Naive thymus-derived CD4-positive, alpha-beta T cell (primary cell): ENCODE results near the gene C4BPA. TPM values are rescaled to one million over a fixed set of nuclear protein-coding genes. Genes with fewer than 3 reads are reported as not detected.
A peak's percentile ranks its signal among the peaks of the same experiment; 100 is the strongest.

Experiments
- ATAC-seq: fragments of 150-1000 bp; cut with Tn5 transposase; 2 replicates; pipeline ENCODE4 v1.10.0; 2021; ENCODE audit warnings: mild to moderate bottlenecking, moderate library complexity
- CTCF ChIA-PET: fragments of 350-600 bp; sonication (Branson Sonifier 250); formaldehyde crosslinking; loops from one replicate; lab custom pipeline; 2021; ENCODE audit warnings: antibody characterized with exemption; lab: Charles Lee
- POLR2A ChIA-PET: fragments of 350-600 bp; sonication (Branson Sonifier 250); formaldehyde crosslinking; loops from one replicate; lab custom pipeline; 2021; ENCODE audit warnings: antibody characterized with exemption, inconsistent platforms; lab: Charles Lee
- DNase-seq, 9 donors: peaks; one replicate each; pipeline versions ENCODE4 v3.0.0 to v3.0.0-alpha.2; 2020 to 2022; ENCODE audit warnings: mixed read lengths in 1 of 9
- H3K27ac ChIP-seq: one replicate; pipeline ENCODE4 v1.7.0; 2013; ENCODE audit warnings: mild to moderate bottlenecking, low read depth, low read length, moderate library complexity
- H3K27me3 ChIP-seq, 2 donors: one replicate each; pipeline ENCODE4 v1.7.0; 2013; ENCODE audit warnings: low read length in 2 of 2, mild to moderate bottlenecking in 2 of 2, moderate library complexity in 2 of 2; ENCODE audit not compliant: control insufficient read depth in 2 of 2, insufficient read depth in 2 of 2
- H3K36me3 ChIP-seq, 3 experiments: 1 replicate in 2 of 3; 2 replicates in 1 of 3; pipeline ENCODE4 v1.7.0; 2013; ENCODE audit warnings: low read length in 3 of 3, mild to moderate bottlenecking in 3 of 3, moderate library complexity in 1 of 3; ENCODE audit not compliant: insufficient read depth in 3 of 3, control insufficient read depth in 2 of 3
- H3K4me1 ChIP-seq, 2 donors: one replicate each; pipeline ENCODE4 v1.7.0; 2013; ENCODE audit warnings: low read length in 2 of 2, mild to moderate bottlenecking in 2 of 2, moderate library complexity in 1 of 2; ENCODE audit not compliant: control insufficient read depth in 2 of 2, insufficient read depth in 2 of 2
- H3K4me3 ChIP-seq: 2 replicates; pipeline ENCODE4 v1.7.0; 2013; ENCODE audit warnings: mild to moderate bottlenecking, low read length
- H3K9me3 ChIP-seq, 3 experiments: 1 replicate in 2 of 3; 2 replicates in 1 of 3; pipeline ENCODE4 v1.7.0; 2013; ENCODE audit warnings: low read length in 3 of 3; ENCODE audit not compliant: control insufficient read depth in 2 of 3
- H3K27ac Mint-ChIP-seq, 9 donors: one replicate each; pipeline ENCODE4 v1.8.0; 2020 to 2022; ENCODE audit warnings: mixed read lengths in 9 of 9, mild to moderate bottlenecking in 8 of 9, moderate library complexity in 5 of 9, inconsistent platforms in 2 of 9
- H3K27me3 Mint-ChIP-seq, 5 donors: one replicate each; pipeline ENCODE4 v1.8.0; 2021 to 2022; ENCODE audit warnings: mixed read lengths in 5 of 5, mild to moderate bottlenecking in 1 of 5
- H3K36me3 Mint-ChIP-seq, 5 donors: one replicate each; pipeline ENCODE4 v1.8.0; 2020 to 2022; ENCODE audit warnings: mixed read lengths in 5 of 5, mild to moderate bottlenecking in 3 of 5, inconsistent platforms in 1 of 5
- H3K4me1 Mint-ChIP-seq, 7 donors: one replicate each; pipeline ENCODE4 v1.8.0; 2020 to 2022; ENCODE audit warnings: mixed read lengths in 7 of 7, mild to moderate bottlenecking in 3 of 7, inconsistent platforms in 1 of 7
- H3K4me3 Mint-ChIP-seq, 10 donors: one replicate each; pipeline ENCODE4 v1.8.0; 2020 to 2022; ENCODE audit warnings: mild to moderate bottlenecking in 10 of 10, mixed read lengths in 10 of 10, moderate library complexity in 6 of 10, inconsistent platforms in 2 of 10
- H3K9me3 Mint-ChIP-seq, 11 donors: one replicate each; pipeline ENCODE4 v1.8.0; 2020 to 2022; ENCODE audit warnings: mixed read lengths in 11 of 11, mild to moderate bottlenecking in 4 of 11, inconsistent platforms in 1 of 11, moderate library complexity in 1 of 11
- intact Hi-C, 2 donors: fragments of 100-400 bp; cut with micrococcal nuclease; formaldehyde crosslinking; loops; one replicate each; pipeline ENCODE4 v1.15.1; 2023
- polyA plus RNA-seq, 2 donors: library from polyadenylated mRNA; unstranded; fragments of 300-500 nt; fragmentation: Illumina TruSeq; gene quantifications; one replicate each; pipeline ENCODE4 v1.2.3, GENCODE V29; 2021
- total RNA-seq, 6 experiments: library from RNA in 5 of 6; stranded (reverse) in 5 of 6; gene quantifications; 1 replicate in 5 of 6; 2 replicates in 1 of 6; pipeline ENCODE4 v1.2.3 and lab custom pipeline; 2021 to 2026

Gene C4BPA
- total and polyA plus RNA-seq, 7 experiments from 2014 or later = not detected

DNA sequence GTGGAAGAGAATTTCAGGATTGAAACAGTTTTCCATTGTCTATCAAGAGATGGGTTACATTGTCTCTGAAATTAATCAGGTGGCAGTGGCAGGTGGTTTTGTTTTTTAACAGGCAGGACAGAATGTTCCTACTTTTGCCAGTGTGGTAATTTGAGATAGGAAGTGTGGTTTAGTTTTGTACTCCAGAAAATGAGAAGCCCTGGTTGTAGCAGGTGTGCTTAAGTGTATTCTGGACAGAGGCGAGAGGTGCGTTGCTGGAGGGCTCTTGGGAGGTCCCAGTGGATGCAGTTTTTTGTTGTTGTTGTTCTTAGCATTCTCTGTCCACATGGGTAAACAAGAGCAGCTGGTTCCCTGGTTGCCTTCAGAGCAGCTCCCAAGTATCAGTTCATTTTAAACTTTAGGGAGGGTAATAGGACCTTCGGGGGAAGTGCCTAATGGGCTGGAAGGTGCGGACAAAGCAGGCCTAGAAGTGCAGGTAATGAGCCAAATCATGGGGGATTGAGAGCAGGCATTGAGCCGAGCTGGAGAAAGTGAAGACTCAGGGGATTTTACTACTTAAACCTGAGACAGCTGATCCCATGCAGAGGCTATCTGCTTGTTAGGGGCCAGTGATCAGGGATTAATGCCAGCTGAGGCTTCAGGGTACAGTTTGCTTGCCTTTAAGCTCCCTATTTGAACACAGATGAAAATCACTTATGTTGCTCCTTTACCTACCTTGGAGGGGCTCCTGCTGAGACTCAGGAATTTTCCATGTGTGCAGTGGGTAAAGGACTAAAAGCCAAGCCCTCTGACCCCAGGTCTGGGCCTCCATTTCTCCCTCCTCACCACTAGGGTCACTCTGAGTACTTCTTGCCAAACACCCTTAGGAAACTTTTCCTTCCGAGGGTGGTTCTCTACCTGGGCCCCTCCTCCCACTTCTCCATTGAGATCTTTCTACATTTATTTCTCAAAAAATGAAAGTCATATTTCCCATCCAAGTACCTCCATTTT lies 44.9 kb upstream of the C4BPA start:
- H3K9me3 ChIP-seq = no peaks in the 10 kb centered on the region
- DNase-seq (no peak), ATAC-seq (no peak)
- ChIA-PET POLR2A (interaction anchor here (0.6 kb wide), 1 partner anchor 242 kb away, joined by 3 read pairs; no protein-coding TSS in a partner anchor), CTCF (interaction anchor here (0.6 to 1.3 kb wide), 3 partner anchors 12 to 346 kb away, joined by 3 to 4 read pairs (median 3); no protein-coding TSS in a partner anchor)
- peaks cover 3 to 17% (median 7%) of the 10 kb centered on the region in 7 donors for H3K4me1 Mint-ChIP-seq
- H3K27ac Mint-ChIP-seq = no peak overlapping the region
- H3K9me3 Mint-ChIP-seq = no peaks in the 10 kb centered on the region
- H3K4me1 ChIP-seq = no peaks in the 10 kb centered on the region
- peaks cover 3 to 31% (median 11%) of the 10 kb centered on the region in 5 donors for H3K36me3 Mint-ChIP-seq
- intact Hi-C loops = no loop called here
- no peak overlapping the region for H3K4me3 Mint-ChIP-seq
- H3K27me3 ChIP-seq = no peaks in the 10 kb centered on the region
- H3K27me3 Mint-ChIP-seq = peaks cover 0 to 4% (median 0%) of the 10 kb centered on the region in 5 donors
- H3K36me3 ChIP-seq = peaks cover 0 to 17% (median 0%) of the 10 kb centered on the region in 3 experiments
- no peak overlapping the region for H3K4me3 ChIP-seq
- no peak overlapping the region for H3K27ac ChIP-seq

DNA sequence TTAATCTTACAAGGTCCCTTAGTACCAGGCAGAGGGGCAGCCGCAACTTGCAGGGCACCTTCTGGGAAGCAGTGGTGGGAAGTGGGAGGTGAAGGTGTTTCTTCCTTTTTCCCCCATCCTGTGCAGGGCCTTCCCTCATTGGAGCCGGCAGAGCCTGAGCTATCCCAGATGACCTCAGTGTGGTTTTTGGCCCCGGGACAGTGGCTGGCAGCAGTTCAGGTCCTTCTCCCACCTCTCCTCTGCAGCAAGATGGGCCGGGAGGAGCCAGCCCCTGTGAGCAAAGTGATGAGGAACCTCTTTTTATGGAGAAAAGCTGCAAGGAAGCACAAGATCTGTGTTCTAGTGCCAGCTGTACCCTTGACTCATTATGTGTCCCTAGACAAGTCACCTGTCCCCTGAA lies 44.2 kb upstream of the C4BPA start:
- no peaks in the 10 kb centered on the region for H3K9me3 Mint-ChIP-seq

DNA sequence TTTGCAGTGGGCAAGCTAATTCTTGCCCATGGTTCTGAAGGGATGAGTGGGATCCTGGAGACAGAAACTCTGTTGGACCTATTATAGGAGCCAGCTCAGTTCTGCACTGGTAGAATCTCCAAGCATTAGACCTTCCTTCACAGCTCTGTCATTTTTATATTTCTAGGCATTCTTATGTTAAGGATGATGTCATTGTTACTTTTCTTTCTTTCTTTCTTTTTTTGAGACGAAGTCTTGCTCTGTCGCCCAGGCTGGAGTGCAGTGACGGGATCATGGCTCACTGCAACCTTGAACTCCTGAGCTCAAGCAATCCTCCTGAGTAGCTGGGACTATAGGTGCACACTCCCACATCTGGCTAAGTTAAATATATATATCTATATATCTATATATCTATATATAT lies 43.4 kb upstream of the C4BPA start:
- H3K27ac Mint-ChIP-seq = no peak overlapping the region

More for the DNA sequence above, 44.2 kb upstream of the C4BPA start:
- Histone ChIP-seq H3K36me3 (peaks cover 0 to 17% (median 0%) of the 10 kb centered on the region in 3 experiments), H3K9me3 (no peaks in the 10 kb centered on the region), H3K27ac (no peak overlapping the region), H3K4me1 (no peaks in the 10 kb centered on the region), H3K4me3 (no peak overlapping the region), H3K27me3 (no peaks in the 10 kb centered on the region)
- Mint-ChIP-seq H3K4me3 (no peak overlapping the region), H3K36me3 (peaks cover 3 to 35% (median 11%) of the 10 kb centered on the region in 5 donors), H3K27me3 (peaks cover 0 to 3% (median 0%) of the 10 kb centered on the region in 5 donors), H3K4me1 (peaks cover 0 to 9% (median 2%) of the 10 kb centered on the region in 7 donors), H3K27ac (no peak overlapping the region)
- ChIA-PET POLR2A (interaction anchor here (0.6 kb wide), 1 partner anchor 241 kb away, joined by 3 read pairs; no protein-coding TSS in a partner anchor), CTCF (interaction anchor here (0.6 to 1.3 kb wide), 4 partner anchors 11 to 1570 kb away, joined by 3 read pairs; no protein-coding TSS in a partner anchor)
- DNase-seq = no peak
- no peak for ATAC-seq
- intact Hi-C loops = no loop called here

DNA sequence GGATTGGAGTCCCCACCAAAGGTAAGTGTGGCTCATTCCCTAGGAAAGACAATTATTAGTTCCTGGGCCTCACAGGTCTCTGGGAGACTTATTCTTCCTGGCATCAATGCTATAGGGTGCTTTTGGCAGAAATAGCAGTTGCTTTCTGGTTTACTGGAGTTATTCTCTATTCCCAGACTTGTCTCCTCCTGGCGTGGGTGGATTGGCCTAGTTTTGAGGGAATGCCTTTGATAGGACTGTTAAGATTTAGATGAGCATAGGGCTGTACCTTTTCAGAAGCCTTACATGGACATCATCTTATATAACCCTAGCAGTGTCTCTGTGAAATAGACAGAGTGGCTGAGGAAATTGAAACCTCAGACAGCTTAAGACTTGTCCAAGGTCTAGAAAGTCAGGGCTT lies 42.0 kb upstream of the C4BPA start:
- no peak for DNase-seq
- no peak overlapping the region for H3K4me3 Mint-ChIP-seq
- CTCF ChIA-PET = interaction anchor here (0.6 kb wide), 1 partner anchor 343 kb away, joined by 10 read pairs; no protein-coding TSS in a partner anchor
- H3K9me3 Mint-ChIP-seq = no peaks in the 10 kb centered on the region
- POLR2A ChIA-PET = interaction anchor here (0.7 kb wide), 1 partner anchor 13 kb away, joined by 3 read pairs; no protein-coding TSS in a partner anchor
- intact Hi-C loops = no loop called here
- peaks cover 0 to 5% (median 0%) of the 10 kb centered on the region in 7 donors for H3K4me1 Mint-ChIP-seq
- H3K27ac Mint-ChIP-seq = no peak overlapping the region
- no peaks in the 10 kb centered on the region for H3K4me1 ChIP-seq
- no peaks in the 10 kb centered on the region for H3K9me3 ChIP-seq
- H3K36me3 ChIP-seq = peaks cover 0 to 17% (median 0%) of the 10 kb centered on the region in 3 experiments
- H3K27ac ChIP-seq = no peak overlapping the region
- H3K36me3 Mint-ChIP-seq = peaks cover 3 to 49% (median 11%) of the 10 kb centered on the region in 5 donors
- ATAC-seq = no peak
- no peak overlapping the region for H3K4me3 ChIP-seq
- H3K27me3 Mint-ChIP-seq = no peaks in the 10 kb centered on the region
- no peaks in the 10 kb centered on the region for H3K27me3 ChIP-seq

More for the DNA sequence above, 43.4 kb upstream of the C4BPA start:
- no peak overlapping the region for H3K4me3 ChIP-seq
- Mint-ChIP-seq H3K9me3 (no peaks in the 10 kb centered on the region), H3K36me3 (peaks cover 3 to 40% (median 11%) of the 10 kb centered on the region in 5 donors), H3K4me1 (peaks cover 0 to 5% (median 0%) of the 10 kb centered on the region in 7 donors), H3K4me3 (no peak overlapping the region), H3K27me3 (peaks cover 0 to 3% (median 0%) of the 10 kb centered on the region in 5 donors)
- H3K4me1 ChIP-seq = no peaks in the 10 kb centered on the region
- ChIA-PET CTCF (interaction anchor here (0.6 to 1.3 kb wide), 3 partner anchors 11 to 1571 kb away, joined by 3 read pairs; no protein-coding TSS in a partner anchor), POLR2A (no interaction called here)
- intact Hi-C loops = no loop called here
- peaks cover 0 to 17% (median 0%) of the 10 kb centered on the region in 3 experiments for H3K36me3 ChIP-seq
- no peaks in the 10 kb centered on the region for H3K27me3 ChIP-seq
- no peak for DNase-seq
- H3K9me3 ChIP-seq = no peaks in the 10 kb centered on the region
- H3K27ac ChIP-seq = no peak overlapping the region
- ATAC-seq = no peak

DNA sequence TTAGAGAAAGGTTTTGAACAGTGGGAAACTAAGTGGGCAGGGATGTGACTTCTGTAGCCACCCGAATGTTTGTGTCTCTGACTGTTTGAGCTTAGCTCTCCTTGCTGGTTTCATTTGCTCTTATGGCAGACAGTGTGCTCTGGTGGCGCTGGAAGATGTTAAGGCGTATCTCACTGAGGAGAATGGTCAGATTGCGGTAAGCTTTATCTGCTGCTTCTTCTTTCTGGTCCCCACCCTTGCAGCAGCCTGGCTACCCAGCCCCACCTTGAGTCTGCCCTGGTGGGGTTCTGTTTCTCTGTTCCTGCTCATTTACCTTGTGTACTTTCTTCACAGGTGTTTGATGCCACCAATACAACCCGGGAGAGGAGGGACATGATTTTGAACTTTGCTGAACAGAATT lies 41.0 kb upstream of the C4BPA start:
- no peak overlapping the region for H3K27ac ChIP-seq
- peak; percentile 61 for ATAC-seq
- POLR2A ChIA-PET = no interaction called here

DNA sequence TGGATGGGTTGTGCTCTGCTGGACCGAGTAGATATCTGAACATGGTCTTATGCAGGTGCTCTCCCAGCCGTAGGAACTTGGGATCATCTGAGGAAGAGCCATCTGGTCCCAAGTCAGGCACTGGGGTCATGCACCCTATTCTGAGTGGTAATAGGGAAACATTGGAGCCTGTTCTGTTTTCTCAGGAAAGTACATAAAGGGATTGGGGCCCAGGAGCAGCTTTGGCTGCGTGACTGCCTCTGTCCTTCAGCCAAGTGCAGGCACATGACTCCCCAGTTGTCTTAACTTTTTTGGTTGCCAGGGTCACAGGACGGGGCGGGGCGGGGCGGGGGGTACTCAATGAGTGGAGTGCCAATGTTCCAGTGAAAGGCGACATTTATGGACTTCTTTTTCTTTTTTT lies 39.5 kb upstream of the C4BPA start:
- ATAC-seq (no peak), DNase-seq (no peak)
- Mint-ChIP-seq H3K9me3 (no peaks in the 10 kb centered on the region), H3K27me3 (no peaks in the 10 kb centered on the region), H3K4me1 (peaks cover 7 to 9% (median 8%) of the 10 kb centered on the region in 7 donors), H3K4me3 (no peak overlapping the region), H3K27ac (peak overlapping the region in 1 of 9 donors; percentile 41), H3K36me3 (peaks cover 7 to 67% (median 13%) of the 10 kb centered on the region in 5 donors)
- Histone ChIP-seq H3K9me3 (no peaks in the 10 kb centered on the region), H3K4me3 (no peak overlapping the region), H3K27ac (no peak overlapping the region), H3K4me1 (peaks cover 0 to 6% of the 10 kb centered on the region in 2 donors), H3K36me3 (peaks cover 0 to 17% (median 0%) of the 10 kb centered on the region in 3 experiments), H3K27me3 (no peaks in the 10 kb centered on the region)
- intact Hi-C loops = no loop called here
- ChIA-PET CTCF (interaction anchor here (1.2 to 1.3 kb wide), 2 partner anchors 15 to 28 kb away, joined by 4 read pairs; no protein-coding TSS in a partner anchor), POLR2A (no interaction called here)

More for the DNA sequence above, 41.0 kb upstream of the C4BPA start:
- intact Hi-C loops = no loop called here
- H3K27me3 Mint-ChIP-seq = no peaks in the 10 kb centered on the region
- Histone ChIP-seq H3K27me3 (no peaks in the 10 kb centered on the region), H3K4me1 (no peaks in the 10 kb centered on the region), H3K4me3 (no peak overlapping the region), H3K9me3 (no peaks in the 10 kb centered on the region), H3K36me3 (peaks cover 0 to 17% (median 0%) of the 10 kb centered on the region in 3 experiments)
- no peak overlapping the region for H3K4me3 Mint-ChIP-seq
- H3K4me1 Mint-ChIP-seq = peaks cover 0 to 5% (median 0%) of the 10 kb centered on the region in 7 donors
- no peak overlapping the region for H3K27ac Mint-ChIP-seq
- CTCF ChIA-PET = no interaction called here
- DNase-seq = no peak
- H3K9me3 Mint-ChIP-seq = no peaks in the 10 kb centered on the region
- peaks cover 3 to 58% (median 11%) of the 10 kb centered on the region in 5 donors for H3K36me3 Mint-ChIP-seq
